Measurements from ENCODE around the gene SH2D4B.

The SH2D4B gene

DNA sequence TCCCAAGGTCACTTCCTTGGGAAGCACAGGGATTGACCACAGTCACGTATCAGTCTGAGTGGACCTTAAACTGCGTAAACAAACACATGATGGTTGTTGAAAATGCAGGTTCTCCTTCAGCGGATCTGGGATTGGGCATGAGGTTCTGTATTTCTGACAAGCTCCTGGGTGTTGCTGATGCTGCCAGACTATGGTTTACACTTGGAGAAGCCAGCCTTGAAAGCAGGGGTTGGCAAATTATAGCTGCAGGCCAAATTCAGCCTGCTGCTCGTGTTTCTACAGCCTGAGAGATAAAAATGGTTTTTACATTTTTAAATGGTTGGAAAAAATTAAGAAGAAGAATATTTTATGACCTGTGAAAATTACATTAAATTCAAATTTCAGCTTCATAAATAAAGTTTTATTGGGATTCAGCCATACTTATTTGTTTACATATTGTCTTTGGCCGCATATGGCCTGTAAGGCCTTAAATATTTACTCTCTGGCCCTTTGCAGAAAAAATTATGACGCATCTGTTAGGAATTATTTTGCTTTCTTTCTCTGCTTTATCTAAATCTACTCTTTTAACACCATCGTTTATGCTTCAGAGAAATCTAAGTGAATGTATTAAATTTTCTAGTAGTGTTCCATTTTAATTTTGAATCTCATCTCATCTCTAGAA, 109.6 kb downstream of the SH2D4B start:
- TF ChIP-seq, protein P1, sequence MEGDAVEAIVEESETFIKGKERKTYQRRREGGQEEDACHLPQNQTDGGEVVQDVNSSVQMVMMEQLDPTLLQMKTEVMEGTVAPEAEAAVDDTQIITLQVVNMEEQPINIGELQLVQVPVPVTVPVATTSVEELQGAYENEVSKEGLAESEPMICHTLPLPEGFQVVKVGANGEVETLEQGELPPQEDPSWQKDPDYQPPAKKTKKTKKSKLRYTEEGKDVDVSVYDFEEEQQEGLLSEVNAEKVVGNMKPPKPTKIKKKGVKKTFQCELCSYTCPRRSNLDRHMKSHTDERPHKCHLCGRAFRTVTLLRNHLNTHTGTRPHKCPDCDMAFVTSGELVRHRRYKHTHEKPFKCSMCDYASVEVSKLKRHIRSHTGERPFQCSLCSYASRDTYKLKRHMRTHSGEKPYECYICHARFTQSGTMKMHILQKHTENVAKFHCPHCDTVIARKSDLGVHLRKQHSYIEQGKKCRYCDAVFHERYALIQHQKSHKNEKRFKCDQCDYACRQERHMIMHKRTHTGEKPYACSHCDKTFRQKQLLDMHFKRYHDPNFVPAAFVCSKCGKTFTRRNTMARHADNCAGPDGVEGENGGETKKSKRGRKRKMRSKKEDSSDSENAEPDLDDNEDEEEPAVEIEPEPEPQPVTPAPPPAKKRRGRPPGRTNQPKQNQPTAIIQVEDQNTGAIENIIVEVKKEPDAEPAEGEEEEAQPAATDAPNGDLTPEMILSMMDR (IDR thresholded peaks at IDR 0.05; ENCODE audit: extremely low read depth, insufficient read depth, missing control alignments), result no peak
- in situ Hi-C loops (cut with MboI; ENCODE audit: low pct_unique_long_range_greater_than_20kb, low sequenced_read_pairs, unreplicated experiment), result no loop called here
- DNase-seq (ENCODE audit: low spot score), result no peak

DNA sequence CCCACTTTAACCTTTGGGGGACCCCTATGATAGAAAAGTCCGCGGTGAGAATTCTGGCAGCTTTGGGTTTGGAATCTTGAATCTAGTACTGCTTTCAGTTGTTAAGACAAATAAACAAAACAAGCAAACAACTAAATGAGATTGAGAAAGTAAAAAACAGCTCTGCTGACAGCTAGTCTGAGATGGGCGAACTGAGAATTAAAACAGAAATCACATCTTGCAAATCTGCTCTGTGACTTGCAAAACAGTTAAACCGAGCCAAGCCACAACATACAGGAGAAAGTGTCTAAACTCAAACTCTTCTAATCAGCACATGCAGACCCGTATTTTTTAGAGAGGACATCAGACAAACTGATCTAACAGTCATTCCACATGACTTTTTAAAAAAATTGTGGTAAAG, 110.4 kb downstream of the SH2D4B start:
- in situ Hi-C loops (cut with MboI; ENCODE audit: low pct_unique_long_range_greater_than_20kb, low sequenced_read_pairs, unreplicated experiment), result no loop called here
- DNase-seq (ENCODE audit: low spot score), result no peak
- TF ChIP-seq, protein P1 (IDR thresholded peaks at IDR 0.05; ENCODE audit: extremely low read depth, insufficient read depth, missing control alignments), result no peak

GRCh38 chr10:80649183-80649582, 111.5 kb downstream of the SH2D4B start:
- TF ChIP-seq, protein P1 (IDR thresholded peaks at IDR 0.05; ENCODE audit: extremely low read depth, insufficient read depth, missing control alignments), result no peak
- DNase-seq (ENCODE audit: low spot score), result no peak
- in situ Hi-C loops (cut with MboI; ENCODE audit: low pct_unique_long_range_greater_than_20kb, low sequenced_read_pairs, unreplicated experiment), result no loop called here

DNA sequence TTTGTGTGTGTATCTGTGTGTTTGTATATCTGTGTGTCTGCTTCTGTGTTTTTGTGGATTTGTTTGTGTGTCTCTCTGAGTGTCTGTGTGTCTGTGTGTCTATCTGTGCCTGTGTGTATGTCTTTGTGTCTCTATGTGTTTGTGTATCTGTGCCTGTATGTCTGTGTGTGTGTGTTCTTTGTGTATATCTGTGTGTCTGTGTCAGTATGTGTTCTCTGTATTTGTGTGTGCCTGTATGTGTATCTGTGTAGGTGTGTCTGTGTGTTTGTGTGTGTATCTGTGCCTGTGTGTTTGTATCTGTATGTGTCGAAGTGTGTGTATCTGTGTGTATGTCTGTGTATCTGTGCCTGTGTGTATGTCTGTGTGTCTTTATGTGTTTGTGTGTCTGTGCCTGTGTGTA, 118.2 kb downstream of the SH2D4B start:
- in situ Hi-C loops (cut with MboI; ENCODE audit: low pct_unique_long_range_greater_than_20kb, low sequenced_read_pairs, unreplicated experiment), result no loop called here
- TF ChIP-seq, protein P1 (IDR thresholded peaks at IDR 0.05; ENCODE audit: extremely low read depth, insufficient read depth, missing control alignments), result no peak

GRCh38 chr10:80658068-80658467, 120.4 kb downstream of the SH2D4B start:
- in situ Hi-C loops (cut with MboI; ENCODE audit: low pct_unique_long_range_greater_than_20kb, low sequenced_read_pairs, unreplicated experiment), result no loop called here
- DNase-seq (ENCODE audit: low spot score), result no peak
- TF ChIP-seq, protein P1 (IDR thresholded peaks at IDR 0.05; ENCODE audit: extremely low read depth, insufficient read depth, missing control alignments), result no peak

More for the DNA sequence above, 118.2 kb downstream of the SH2D4B start:
- no peak for DNase-seq (ENCODE audit: low spot score)

DNA sequence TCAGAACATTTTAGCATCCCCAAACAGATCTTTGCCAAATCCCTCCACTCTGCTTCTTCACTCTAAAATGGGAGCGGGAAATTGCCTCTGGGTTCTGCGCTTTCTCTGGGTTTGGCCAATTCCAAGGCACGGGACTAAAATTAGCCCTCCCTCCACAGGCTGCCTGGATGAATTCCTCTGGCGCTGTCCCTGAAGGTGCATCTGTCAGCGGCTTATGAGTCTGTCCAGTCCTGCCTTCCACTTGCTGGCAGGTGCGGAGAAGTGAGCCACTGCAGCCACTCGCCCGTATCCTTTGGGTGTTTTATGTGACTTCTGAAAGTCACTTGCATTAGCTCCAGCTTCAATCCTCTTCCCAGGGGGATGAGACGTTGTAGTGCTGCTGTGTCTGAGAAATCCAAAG, 121.6 kb downstream of the SH2D4B start:
- in situ Hi-C loops (cut with MboI; ENCODE audit: low pct_unique_long_range_greater_than_20kb, low sequenced_read_pairs, unreplicated experiment), result no loop called here
- TF ChIP-seq, protein P1 (IDR thresholded peaks at IDR 0.05; ENCODE audit: extremely low read depth, insufficient read depth, missing control alignments), result no peak
- no peak for DNase-seq (ENCODE audit: low spot score)
